SU-DHL-6 (cell line): ENCODE measurements around the gene NTRK3.

Experiments used
- H2AFZ ChIP-seq: fragments of 200-600 bp; sonication (generic); 2 replicates; pipeline ENCODE4 v1.6.1; 2014; ENCODE audit warnings: low read depth, mild to moderate bottlenecking, moderate library complexity, mixed read lengths, antibody characterized with exemption, low read length; ENCODE audit not compliant: severe bottlenecking
- H3F3A ChIP-seq: fragments of 200-600 bp; shearing (Covaris generic); 2 replicates; pipeline ENCODE4 v1.6.0; 2016; ENCODE audit warnings: antibody characterized with exemption, mild to moderate bottlenecking; ENCODE audit not compliant: insufficient read depth
- H3K27ac ChIP-seq: fragments of 200-600 bp; sonication (generic); 2 replicates; pipeline ENCODE4 v1.5.1; 2016; ENCODE audit warnings: low read depth, mild to moderate bottlenecking, low read length, moderate library complexity, mixed read lengths
- H3K27me3 ChIP-seq: fragments of 200-600 bp; sonication (generic), shearing (Covaris generic); 2 replicates; pipeline ENCODE4 v1.6.0; 2014; ENCODE audit warnings: mild to moderate bottlenecking, low read length
- H3K36me3 ChIP-seq: fragments of 200-600 bp; sonication (generic); 2 replicates; pipeline ENCODE4 v1.6.1; 2014; ENCODE audit warnings: mild to moderate bottlenecking, low read length, mixed read lengths
- H3K4me2 ChIP-seq: fragments of 300-600, 200-600 bp; shearing (Covaris generic), sonication (generic); 2 replicates; pipeline ENCODE4 v1.6.0; 2014; ENCODE audit warnings: low read length, low read depth, mild to moderate bottlenecking; ENCODE audit not compliant: poor library complexity, severe bottlenecking
- H3K4me3 ChIP-seq: fragments of 200-600 bp; sonication (generic); 2 replicates; pipeline ENCODE4 v1.5.1; 2014; ENCODE audit warnings: antibody characterized with exemption, low read length, mild to moderate bottlenecking, mixed read lengths; ENCODE audit not compliant: insufficient read depth, poor library complexity, severe bottlenecking
- H3K79me2 ChIP-seq: fragments of 200-600 bp; sonication (generic); 2 replicates; pipeline ENCODE4 v1.6.1; 2014; ENCODE audit warnings: mild to moderate bottlenecking, low read length, moderate library complexity; ENCODE audit not compliant: insufficient read depth
- H3K9ac ChIP-seq: fragments of 200-600 bp; sonication (generic); 2 replicates; pipeline ENCODE4 v1.7.0; 2014; ENCODE audit warnings: mild to moderate bottlenecking, low read length
- H3K9me2 ChIP-seq: fragments of 200-600 bp; sonication (generic); replicated peaks from 2 replicates; pipeline ENCODE4 v1.6.1; 2014; ENCODE audit warnings: low read length; ENCODE audit not compliant: insufficient read depth
- H3K9me3 ChIP-seq: fragments of 200-600 bp; sonication (generic); 2 replicates; pipeline ENCODE4 v1.6.1; 2014; ENCODE audit warnings: low read length, mixed read lengths; ENCODE audit not compliant: insufficient read depth
- H4K20me1 ChIP-seq: fragments of 200-600 bp; sonication (generic); 2 replicates; pipeline ENCODE4 v1.6.1; 2014; ENCODE audit warnings: low read depth, mild to moderate bottlenecking, antibody characterized with exemption, low read length, moderate library complexity, mixed read lengths
- EZH2phosphoT487 ChIP-seq: fragments of 200-600 bp; sonication (generic), shearing (Covaris generic); conservative IDR thresholded peaks from 2 replicates; pipeline ENCODE4 v1.6.1; 2018; ENCODE audit warnings: mild to moderate bottlenecking, antibody characterized with exemption, low read length, moderate library complexity, mixed read lengths
- TF ChIP-seq, protein P1 (sequence below): fragments of 200-600 bp; sonication (generic); IDR thresholded peaks from one replicate; pipeline ENCODE4 v1.5.1; 2017; ENCODE audit warnings: antibody characterized with exemption, mild to moderate bottlenecking, low read length, moderate library complexity; ENCODE audit not compliant: insufficient read depth, poor library complexity, severe bottlenecking

Gene NTRK3

DNA sequence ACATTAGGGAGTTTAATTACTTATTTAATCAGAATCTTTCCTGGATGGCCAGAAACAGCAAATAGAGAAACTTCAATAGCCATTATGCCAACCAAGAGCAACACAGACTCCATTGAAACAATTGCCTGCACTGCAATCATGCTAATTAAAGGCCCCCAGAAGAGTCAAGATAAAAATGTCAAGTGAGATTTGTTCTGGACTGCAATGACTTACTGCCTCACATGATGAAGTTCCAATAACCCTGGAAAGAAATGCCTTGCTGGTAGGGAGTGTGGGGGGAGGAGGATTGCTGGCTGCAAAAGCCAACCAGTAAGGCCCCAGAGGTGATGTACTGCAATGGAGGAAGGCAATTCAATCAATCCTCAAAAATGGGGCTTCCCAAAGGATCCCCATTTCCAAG is 257.9 kb downstream of the NTRK3 start:
- no peak for TF ChIP-seq EZH2phosphoT487
- TF ChIP-seq, protein P1, sequence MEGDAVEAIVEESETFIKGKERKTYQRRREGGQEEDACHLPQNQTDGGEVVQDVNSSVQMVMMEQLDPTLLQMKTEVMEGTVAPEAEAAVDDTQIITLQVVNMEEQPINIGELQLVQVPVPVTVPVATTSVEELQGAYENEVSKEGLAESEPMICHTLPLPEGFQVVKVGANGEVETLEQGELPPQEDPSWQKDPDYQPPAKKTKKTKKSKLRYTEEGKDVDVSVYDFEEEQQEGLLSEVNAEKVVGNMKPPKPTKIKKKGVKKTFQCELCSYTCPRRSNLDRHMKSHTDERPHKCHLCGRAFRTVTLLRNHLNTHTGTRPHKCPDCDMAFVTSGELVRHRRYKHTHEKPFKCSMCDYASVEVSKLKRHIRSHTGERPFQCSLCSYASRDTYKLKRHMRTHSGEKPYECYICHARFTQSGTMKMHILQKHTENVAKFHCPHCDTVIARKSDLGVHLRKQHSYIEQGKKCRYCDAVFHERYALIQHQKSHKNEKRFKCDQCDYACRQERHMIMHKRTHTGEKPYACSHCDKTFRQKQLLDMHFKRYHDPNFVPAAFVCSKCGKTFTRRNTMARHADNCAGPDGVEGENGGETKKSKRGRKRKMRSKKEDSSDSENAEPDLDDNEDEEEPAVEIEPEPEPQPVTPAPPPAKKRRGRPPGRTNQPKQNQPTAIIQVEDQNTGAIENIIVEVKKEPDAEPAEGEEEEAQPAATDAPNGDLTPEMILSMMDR = no peak
- no peaks in the 10 kb centered on the region for H3K27me3 ChIP-seq
- no peak overlapping the region for H3K4me3 ChIP-seq
- no peaks in the 10 kb centered on the region for H3K79me2 ChIP-seq
- H3K4me2 ChIP-seq = no peak overlapping the region
- H3K9ac ChIP-seq = no peak overlapping the region
- no peaks in the 10 kb centered on the region for H3K9me3 ChIP-seq
- no peaks in the 10 kb centered on the region for H3K36me3 ChIP-seq
- H4K20me1 ChIP-seq = no peaks in the 10 kb centered on the region
- H3K9me2 ChIP-seq = no peaks in the 10 kb centered on the region
- no peak overlapping the region for H3K27ac ChIP-seq
- H2AFZ ChIP-seq = no peak overlapping the region
- H3F3A ChIP-seq = no peaks in the 10 kb centered on the region

DNA sequence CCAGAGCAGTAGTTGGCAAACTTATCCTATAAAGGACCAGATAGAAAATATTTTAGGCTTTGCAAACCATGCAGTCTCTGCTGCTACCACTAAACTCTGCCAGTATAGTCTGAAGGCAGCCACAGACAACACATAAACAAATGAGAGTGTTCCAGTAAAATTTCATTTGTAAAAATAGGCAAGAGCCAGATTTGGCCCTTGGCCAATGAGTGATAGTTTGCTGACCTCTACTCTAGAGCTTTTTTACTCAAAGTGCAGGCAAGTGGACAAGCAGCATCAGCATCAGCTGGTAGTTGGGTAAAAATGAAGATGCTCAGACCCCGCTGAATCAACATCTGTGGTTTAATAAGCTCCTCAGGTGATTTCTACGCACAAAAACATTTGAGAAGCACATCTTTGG is 269.8 kb downstream of the NTRK3 start:
- Histone ChIP-seq H3K27me3 (no peaks in the 10 kb centered on the region), H3K9me2 (no peaks in the 10 kb centered on the region), H3K9me3 (no peaks in the 10 kb centered on the region), H3F3A (no peaks in the 10 kb centered on the region), H3K9ac (no peak overlapping the region), H3K4me2 (no peak overlapping the region), H2AFZ (no peak overlapping the region), H3K4me3 (no peak overlapping the region), H3K79me2 (no peaks in the 10 kb centered on the region), H3K27ac (no peak overlapping the region), H3K36me3 (no peaks in the 10 kb centered on the region), H4K20me1 (no peaks in the 10 kb centered on the region)
- TF ChIP-seq EZH2phosphoT487 = no peak

DNA sequence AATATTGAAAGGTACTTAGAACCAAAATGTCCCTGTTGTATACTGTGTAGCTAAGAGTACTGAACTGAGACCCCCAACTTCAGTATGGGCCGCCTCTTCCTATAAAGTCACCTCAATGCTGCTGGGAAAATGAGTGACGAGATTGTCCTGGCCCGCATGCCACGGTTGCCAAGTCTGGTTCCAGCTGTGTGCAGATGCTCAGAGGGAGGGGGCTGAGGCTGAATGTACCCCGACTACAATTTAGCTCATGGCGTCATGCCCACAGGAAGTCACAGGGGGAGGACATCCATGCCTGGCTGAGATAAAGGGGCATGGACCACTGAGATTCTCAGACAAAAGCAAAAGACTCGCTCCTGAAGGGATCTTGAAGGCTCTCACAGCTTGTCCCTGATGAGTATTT is 271.1 kb downstream of the NTRK3 start:
- no peak overlapping the region for H3K9ac ChIP-seq
- no peak for TF ChIP-seq EZH2phosphoT487
- TF ChIP-seq, protein P1 = no peak

DNA sequence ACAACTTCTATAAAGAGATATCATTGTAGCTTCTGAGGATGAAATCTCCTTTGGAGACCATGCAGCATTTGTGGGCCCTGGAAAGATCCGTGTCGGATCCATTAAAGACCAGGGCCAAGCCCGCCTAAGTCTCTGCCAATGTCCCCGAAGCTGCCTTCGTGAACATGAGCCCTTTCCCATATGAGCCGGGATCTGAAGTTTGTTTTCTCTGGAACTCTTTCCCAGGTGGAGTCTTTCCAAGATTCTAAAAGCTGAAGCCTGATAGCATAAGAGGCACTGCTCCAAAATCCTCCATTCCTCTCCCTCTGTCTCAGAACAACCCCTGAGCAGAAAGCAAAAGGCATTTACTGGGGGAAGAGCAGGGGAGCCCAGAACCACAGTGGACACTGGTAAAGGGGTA is 274.6 kb downstream of the NTRK3 start:
- H3K27me3 ChIP-seq = no peaks in the 10 kb centered on the region
- no peaks in the 10 kb centered on the region for H3K9me2 ChIP-seq
- H3K79me2 ChIP-seq = no peaks in the 10 kb centered on the region
- no peak overlapping the region for H3K27ac ChIP-seq
- no peak overlapping the region for H3K4me2 ChIP-seq
- H3F3A ChIP-seq = no peaks in the 10 kb centered on the region
- no peaks in the 10 kb centered on the region for H4K20me1 ChIP-seq
- H3K9me3 ChIP-seq = no peaks in the 10 kb centered on the region
- H3K4me3 ChIP-seq = no peak overlapping the region
- H3K9ac ChIP-seq = no peak overlapping the region
- no peak overlapping the region for H2AFZ ChIP-seq
- H3K36me3 ChIP-seq = no peaks in the 10 kb centered on the region
- TF ChIP-seq, protein P1 = no peak
- TF ChIP-seq EZH2phosphoT487 = no peak

More for the DNA sequence above, 271.1 kb downstream of the NTRK3 start:
- no peaks in the 10 kb centered on the region for H3K27me3 ChIP-seq
- no peak overlapping the region for H2AFZ ChIP-seq
- H3K27ac ChIP-seq = no peak overlapping the region
- H3K36me3 ChIP-seq = no peaks in the 10 kb centered on the region
- H3F3A ChIP-seq = no peaks in the 10 kb centered on the region
- H3K4me3 ChIP-seq = no peak overlapping the region
- H4K20me1 ChIP-seq = no peaks in the 10 kb centered on the region
- H3K4me2 ChIP-seq = no peak overlapping the region
- H3K9me3 ChIP-seq = no peaks in the 10 kb centered on the region
- H3K9me2 ChIP-seq = no peaks in the 10 kb centered on the region
- H3K79me2 ChIP-seq = no peaks in the 10 kb centered on the region
